Stimulated activated CD8-positive, alpha-beta memory T cell treated with anti-CD3 and anti-CD28 coated beads, Interleukin-2, amount 100 ng/mL, for 1 hour (primary cell): ENCODE results near the gene FDXR.
"Not testable (repeated sequence)": the region's sequence is repeated elsewhere in the genome, so short reads cannot be mapped to it uniquely, and the experiment has no call there.

Experiments used
- DNase-seq, 2 donors: peaks; one replicate each; pipeline ENCODE4 v3.0.0-alpha.2; 2020; ENCODE audit warnings: low read depth in 2 of 2

Gene FDXR

GRCh38 chr17:74873037-74873873, 461 bp upstream of the FDXR start:
- peak; percentile 98 to 99 for DNase-seq

- no peak for DNase-seq
Observed at GRCh38 chr17:74871356-74872076, 1.3 kb downstream of the FDXR start.

GRCh38 chr17:74870512-74870911, 2.3 kb downstream of the FDXR start:
- DNase-seq, result no peak

- DNase-seq, result not testable (repeated sequence)
Observed at GRCh38 chr17:74870028-74870427, 2.8 kb downstream of the FDXR start.

GRCh38 chr17:74868908-74869255, 3.9 kb downstream of the FDXR start:
- DNase-seq, result no peak

GRCh38 chr17:74868251-74868907, 4.4 kb downstream of the FDXR start:
- DNase-seq, result no peak

GRCh38 chr17:74866198-74866835, 6.5 kb downstream of the FDXR start:
- no peak for DNase-seq

GRCh38 chr17:74865504-74866197, 7.1 kb downstream of the FDXR start:
- no peak for DNase-seq

GRCh38 chr17:74864866-74865395, 7.9 kb downstream of the FDXR start:
- DNase-seq, result peak; percentile 37 to 55

GRCh38 chr17:74864297-74864865, 8.4 kb downstream of the FDXR start:
- no peak for DNase-seq

GRCh38 chr17:74863420-74864296, 9.1 kb downstream of the FDXR start:
- DNase-seq, result no peak

- no peak for DNase-seq
Observed at GRCh38 chr17:74862919-74863318, 9.9 kb downstream of the FDXR start.

- peak; percentile 14 to 52 for DNase-seq
Observed at GRCh38 chr17:74862108-74862901, 10.5 kb downstream of the FDXR start.

- DNase-seq, result no peak
Observed at GRCh38 chr17:74861662-74862107, 11.1 kb downstream of the FDXR start.

- DNase-seq, result no peak
Observed at GRCh38 chr17:74860872-74861661, 11.7 kb downstream of the FDXR start.

- no peak for DNase-seq
Observed at GRCh38 chr17:74860229-74860871, 12.4 kb downstream of the FDXR start.

- DNase-seq, result no peak
Observed at GRCh38 chr17:74859459-74860228, 13.2 kb downstream of the FDXR start, which contains the start of gene GRIN2C. Gene GRIN2C, minus strand, starts transcription at chr17:74859885. Its CDS starts 4,793 bp downstream, at chr17:74855092.
